UCSD-AML1 (cell line): ENCODE results near the gene STK32C.
"Not testable (repeated sequence)": the region's sequence is repeated elsewhere in the genome, so short reads cannot be mapped to it uniquely, and the experiment has no call there.

ENCODE experiments used
- DNase-seq: peaks from one replicate; lab custom pipeline; 2025; ENCODE audit not compliant: unreplicated experiment; lab: John Stamatoyannopoulos, UW

The STK32C gene

GRCh38 chr10:132338876-132339275, 31.1 kb upstream of the STK32C start:
- DNase-seq: no peak

- DNase-seq: not testable (repeated sequence)
These were observed 30.1 kb upstream of the STK32C start for GRCh38 chr10:132337854-132338253.

- DNase-seq: no peak
These were observed 29.2 kb upstream of the STK32C start for GRCh38 chr10:132336919-132337407.

GRCh38 chr10:132336064-132336746, 28.5 kb upstream of the STK32C start:
- DNase-seq: no peak

- peak; percentile 80 for DNase-seq
These were observed 27.7 kb upstream of the STK32C start for GRCh38 chr10:132335189-132336063.

- DNase-seq: no peak
These were observed 27.0 kb upstream of the STK32C start for GRCh38 chr10:132334631-132335188.

GRCh38 chr10:132333386-132333785, 25.6 kb upstream of the STK32C start:
- no peak for DNase-seq

- no peak for DNase-seq
These were observed 24.6 kb upstream of the STK32C start for GRCh38 chr10:132332433-132332754.

GRCh38 chr10:132331601-132332432, 24.1 kb upstream of the STK32C start, which contains the start of gene LRRC27:
Gene LRRC27 (plus strand): TSS chr10:132332193. CDS start chr10:132333525, 1,332 bp downstream.
- peak; percentile 99 for DNase-seq

- DNase-seq: no peak
These were observed 22.7 kb upstream of the STK32C start for GRCh38 chr10:132330486-132330833.

GRCh38 chr10:132329565-132330485, 22.1 kb upstream of the STK32C start:
- peak; percentile 36 for DNase-seq

- no peak for DNase-seq
These were observed 21.0 kb upstream of the STK32C start for GRCh38 chr10:132328738-132329137.

- DNase-seq: no peak
These were observed 20.4 kb upstream of the STK32C start for GRCh38 chr10:132328106-132328505.

- DNase-seq: no peak
These were observed 19.2 kb upstream of the STK32C start for GRCh38 chr10:132326925-132327324.

- DNase-seq: no peak
These were observed 18.7 kb upstream of the STK32C start for GRCh38 chr10:132326344-132326889.

- DNase-seq: no peak
These were observed 16.4 kb upstream of the STK32C start for GRCh38 chr10:132324186-132324585.

- no peak for DNase-seq
These were observed 14.9 kb upstream of the STK32C start for GRCh38 chr10:132322586-132323048.

GRCh38 chr10:132321726-132322125, 14.0 kb upstream of the STK32C start:
- DNase-seq: no peak

- no peak for DNase-seq
These were observed 13.1 kb upstream of the STK32C start for GRCh38 chr10:132320654-132321469.
